T-cell (primary cell): ENCODE measurements around the gene GEMIN2. TPM values are rescaled to one million over a fixed set of nuclear protein-coding genes. Genes with fewer than 3 reads are reported as not detected.

ENCODE experiments used
- ATAC-seq, 4 experiments: fragments of 200-7000 bp in 3 of 4; fragments of 150-1000 bp in 1 of 4; cut with Tn5 transposase; replicated peaks in 1 of 4; 1 replicate in 3 of 4; 2 replicates in 1 of 4; pipeline ENCODE4 v1.10.0; 2021; ENCODE audit warnings: moderate library complexity in 3 of 4, mild to moderate bottlenecking in 2 of 4, moderate number of reproducible peaks in 1 of 4
- CTCF ChIA-PET, 2 donors: fragments of 300-600 bp; sonication (Branson Sonifier 250); formaldehyde crosslinking; loops; one replicate each; lab custom pipeline; 2022; ENCODE audit warnings: antibody characterized with exemption in 2 of 2; lab: Charles Lee
- POLR2A ChIA-PET, 2 donors: fragments of 300-600 bp; sonication (Branson Sonifier 250); formaldehyde crosslinking; loops; one replicate each; lab custom pipeline; 2022; ENCODE audit warnings: antibody characterized with exemption in 2 of 2; lab: Charles Lee
- DNase-seq, 35 experiments: peaks; one replicate each; pipeline versions ENCODE4 v3.0.0 to v3.0.0-alpha.2; 2013 to 2023
- H3K27ac ChIP-seq: one replicate; pipeline ENCODE4 v1.5.1; 2013; ENCODE audit warnings: low read length
- H3K27me3 ChIP-seq, 2 experiments: replicated peaks in 1 of 2; 1 replicate in 1 of 2; 2 replicates in 1 of 2; pipeline versions ENCODE4 v1.6.1 to v1.7.0; 2013; ENCODE audit warnings: low read length in 1 of 2, mixed read lengths in 1 of 2; ENCODE audit not compliant: control insufficient read depth in 2 of 2, insufficient read depth in 2 of 2; ENCODE audit errors: extremely low read depth in 1 of 2
- H3K36me3 ChIP-seq, 2 donors: 1 replicate in 1 of 2; 2 replicates in 1 of 2; pipeline versions ENCODE4 v1.6.1 to v1.7.0; 2013; ENCODE audit warnings: low read length in 1 of 2; ENCODE audit not compliant: control insufficient read depth in 2 of 2, insufficient read depth in 1 of 2; ENCODE audit errors: extremely low read depth in 1 of 2
- H3K4me1 ChIP-seq, 2 experiments: 1 replicate in 1 of 2; 2 replicates in 1 of 2; pipeline versions ENCODE4 v1.6.1 to v1.7.0; 2013; ENCODE audit warnings: low read length in 2 of 2, mixed read lengths in 1 of 2; ENCODE audit not compliant: insufficient read depth in 2 of 2, control insufficient read depth in 1 of 2; ENCODE audit errors: extremely low read depth in 1 of 2
- H3K4me3 ChIP-seq, 2 donors: 1 replicate in 1 of 2; 2 replicates in 1 of 2; pipeline versions ENCODE4 v1.5.1 to v1.7.0; 2013; ENCODE audit warnings: mild to moderate bottlenecking in 2 of 2, low read length in 1 of 2, moderate library complexity in 1 of 2; ENCODE audit not compliant: control insufficient read depth in 1 of 2; ENCODE audit errors: extremely low read depth in 1 of 2
- H3K9me3 ChIP-seq: 2 replicates; pipeline ENCODE4 v1.7.0; 2013
- H3K27ac Mint-ChIP-seq, 2 donors: one replicate each; pipeline ENCODE4 v1.8.0; 2020 to 2021; ENCODE audit warnings: mild to moderate bottlenecking in 2 of 2, mixed read lengths in 2 of 2
- H3K27me3 Mint-ChIP-seq, 2 donors: one replicate each; pipeline ENCODE4 v1.8.0; 2021 to 2022; ENCODE audit warnings: mixed read lengths in 2 of 2
- H3K36me3 Mint-ChIP-seq: one replicate; pipeline ENCODE4 v1.8.0; 2021; ENCODE audit warnings: mixed read lengths
- H3K4me1 Mint-ChIP-seq, 3 donors: one replicate each; pipeline ENCODE4 v1.8.0; 2020 to 2022; ENCODE audit warnings: mixed read lengths in 3 of 3, mild to moderate bottlenecking in 1 of 3
- H3K4me3 Mint-ChIP-seq, 3 donors: one replicate each; pipeline ENCODE4 v1.8.0; 2020 to 2022; ENCODE audit warnings: mild to moderate bottlenecking in 3 of 3, mixed read lengths in 3 of 3, moderate library complexity in 3 of 3
- H3K9me3 Mint-ChIP-seq, 3 donors: one replicate each; pipeline ENCODE4 v1.8.0; 2020 to 2022; ENCODE audit warnings: mixed read lengths in 3 of 3
- WGBS: methylation state at CpG from one replicate; pipeline ENCODE4 v1.1.5; 2013; ENCODE audit warnings: missing lambda C conversion rate; ENCODE audit not compliant: insufficient coverage; 5-methylcytosine and 5-hydroxymethylcytosine counted together
- total RNA-seq, 35 experiments: library from RNA in 6 of 35; stranded (reverse) in 6 of 35; fragments of 120-200 nt in 1 of 35; gene quantifications; one replicate each; pipeline versions ENCODE4 v1.2.1 to v1.2.4 and lab custom pipeline; 2013 to 2026

GEMIN2 gene
- total RNA-seq, 5 donors from 2014 or later (not counting 1 experiment from before 2014, with no cell fraction given), result 12.4 to 17.1 (median 13.9) TPM

DNA sequence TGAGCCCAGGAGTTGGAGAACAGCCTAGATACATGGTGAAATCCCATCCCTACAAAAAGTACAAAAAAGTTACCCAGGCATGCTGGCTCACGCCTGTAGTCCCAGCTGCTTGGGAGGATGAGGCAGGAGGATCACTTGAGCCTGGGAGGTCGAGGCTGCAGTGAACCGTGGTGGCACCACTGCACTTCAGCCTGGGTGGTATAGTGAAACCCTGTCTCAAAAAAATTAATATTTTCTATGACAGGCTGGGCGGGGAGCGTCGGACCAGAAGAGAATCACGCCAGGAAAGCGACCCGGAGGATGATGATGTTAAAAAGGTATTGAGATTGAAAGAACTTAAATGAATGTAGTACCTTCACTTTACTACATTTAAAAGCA is 63.0 kb downstream of the GEMIN2 start:
- CTCF ChIA-PET, result no interaction called here
- Histone ChIP-seq H3K27ac (no peak overlapping the region), H3K4me3 (no peak overlapping the region), H3K36me3 (peaks cover 17 to 56% of the 10 kb centered on the region in 2 donors), H3K4me1 (peaks cover 21 to 37% of the 10 kb centered on the region in 2 experiments), H3K9me3 (no peaks in the 10 kb centered on the region), H3K27me3 (no peaks in the 10 kb centered on the region)
- Mint-ChIP-seq H3K36me3 (peaks cover 29% of the 10 kb centered on the region), H3K9me3 (no peaks in the 10 kb centered on the region), H3K27me3 (no peaks in the 10 kb centered on the region), H3K4me3 (peak overlapping the region; percentile 47 to 100 (median 51)), H3K4me1 (peaks cover 37 to 43% (median 42%) of the 10 kb centered on the region in 3 donors), H3K27ac (peak overlapping the region; percentile 31 to 39)
- DNase-seq (no peak), ATAC-seq (no peak)
- WGBS, result 82% methylated on average over 2 of the region's 9 CpGs
- POLR2A ChIA-PET, result interaction anchor here in 1 of 2 donors (0.7 kb wide), 1 partner anchor 16 kb away, joined by 3 read pairs; no protein-coding TSS in a partner anchor

DNA sequence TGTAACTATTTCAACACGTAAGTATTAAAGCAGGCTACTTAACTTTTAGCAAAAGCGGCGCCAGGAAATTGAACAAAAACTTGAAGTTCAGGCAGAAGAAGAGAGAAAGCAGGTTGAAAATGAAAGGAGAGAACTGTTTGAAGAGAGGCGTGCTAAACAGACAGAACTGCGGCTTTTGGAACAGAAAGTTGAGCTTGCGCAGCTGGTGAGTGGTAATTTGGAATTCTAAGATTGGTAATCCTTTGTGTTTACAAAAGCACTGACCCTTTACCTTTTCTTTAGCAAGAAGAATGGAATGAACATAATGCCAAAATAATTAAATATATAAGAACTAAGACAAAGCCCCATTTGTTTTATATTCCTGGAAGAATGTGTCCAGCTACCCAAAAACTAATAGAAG is 64.9 kb downstream of the GEMIN2 start:
- no peak overlapping the region for H3K4me3 ChIP-seq
- ATAC-seq, result no peak
- H3K27ac Mint-ChIP-seq, result peak overlapping the region; percentile 5 to 61
- H3K27me3 ChIP-seq, result no peaks in the 10 kb centered on the region
- no peaks in the 10 kb centered on the region for H3K9me3 Mint-ChIP-seq
- H3K27me3 Mint-ChIP-seq, result no peaks in the 10 kb centered on the region
- POLR2A ChIA-PET, result interaction anchor here (0.6 to 1.4 kb wide), 4 partner anchors 9 to 76 kb away, joined by 3 to 8 read pairs (median 4); partner anchors contain the start of genes TRAPPC6B (in 2 of the 2) and SEC23A (in 1 of the 2)
- peaks cover 37 to 44% (median 41%) of the 10 kb centered on the region in 3 donors for H3K4me1 Mint-ChIP-seq
- H3K27ac ChIP-seq, result no peak overlapping the region
- peaks cover 37% of the 10 kb centered on the region for H3K36me3 Mint-ChIP-seq
- no peak for DNase-seq
- H3K4me3 Mint-ChIP-seq, result peak overlapping the region in 1 of 3 donors; percentile 16
- peaks cover 17 to 66% of the 10 kb centered on the region in 2 donors for H3K36me3 ChIP-seq
- WGBS, result 100% methylated on average over 2 of the region's 6 CpGs
- no peaks in the 10 kb centered on the region for H3K9me3 ChIP-seq
- H3K4me1 ChIP-seq, result peaks cover 24 to 35% of the 10 kb centered on the region in 2 experiments
- CTCF ChIA-PET, result interaction anchor here (0.6 to 0.7 kb wide), 2 partner anchors 55 to 127 kb away, joined by 3 read pairs; no protein-coding TSS in a partner anchor

DNA sequence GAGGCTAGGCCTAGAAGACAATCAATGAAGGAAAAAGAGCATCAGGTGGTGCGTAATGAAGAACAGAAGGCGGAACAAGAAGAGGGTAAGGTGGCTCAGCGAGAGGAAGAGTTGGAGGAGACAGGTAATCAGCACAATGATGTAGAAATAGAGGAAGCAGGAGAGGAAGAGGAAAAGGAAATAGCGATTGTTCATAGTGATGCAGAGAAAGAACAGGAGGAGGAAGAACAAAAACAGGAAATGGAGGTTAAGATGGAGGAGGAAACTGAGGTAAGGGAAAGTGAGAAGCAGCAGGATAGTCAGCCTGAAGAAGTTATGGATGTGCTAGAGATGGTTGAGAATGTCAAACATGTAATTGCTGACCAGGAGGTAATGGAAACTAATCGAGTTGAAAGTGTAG is 66.4 kb downstream of the GEMIN2 start:
- ChIA-PET CTCF (interaction anchor here in 1 of 2 donors (0.6 kb wide), 1 partner anchor 1360 kb away, joined by 8 read pairs; no protein-coding TSS in a partner anchor), POLR2A (interaction anchor here (0.6 to 1.2 kb wide), 4 partner anchors 10 to 196 kb away, joined by 3 to 8 read pairs (median 5); partner anchors contain the start of gene TRAPPC6B (in 1 of the 2))
- Mint-ChIP-seq H3K27me3 (no peaks in the 10 kb centered on the region), H3K4me1 (peaks cover 25 to 34% (median 29%) of the 10 kb centered on the region in 3 donors), H3K4me3 (no peak overlapping the region), H3K27ac (no peak overlapping the region), H3K36me3 (peaks cover 44% of the 10 kb centered on the region), H3K9me3 (no peaks in the 10 kb centered on the region)
- H3K27me3 ChIP-seq, result no peaks in the 10 kb centered on the region
- DNase-seq, result no peak
- peaks cover 17 to 77% of the 10 kb centered on the region in 2 donors for H3K36me3 ChIP-seq
- ATAC-seq, result no peak
- no peak overlapping the region for H3K27ac ChIP-seq
- peaks cover 24 to 27% of the 10 kb centered on the region in 2 experiments for H3K4me1 ChIP-seq
- no peaks in the 10 kb centered on the region for H3K9me3 ChIP-seq
- H3K4me3 ChIP-seq, result no peak overlapping the region
- 84% methylated on average over 4 of the region's 5 CpGs for WGBS

DNA sequence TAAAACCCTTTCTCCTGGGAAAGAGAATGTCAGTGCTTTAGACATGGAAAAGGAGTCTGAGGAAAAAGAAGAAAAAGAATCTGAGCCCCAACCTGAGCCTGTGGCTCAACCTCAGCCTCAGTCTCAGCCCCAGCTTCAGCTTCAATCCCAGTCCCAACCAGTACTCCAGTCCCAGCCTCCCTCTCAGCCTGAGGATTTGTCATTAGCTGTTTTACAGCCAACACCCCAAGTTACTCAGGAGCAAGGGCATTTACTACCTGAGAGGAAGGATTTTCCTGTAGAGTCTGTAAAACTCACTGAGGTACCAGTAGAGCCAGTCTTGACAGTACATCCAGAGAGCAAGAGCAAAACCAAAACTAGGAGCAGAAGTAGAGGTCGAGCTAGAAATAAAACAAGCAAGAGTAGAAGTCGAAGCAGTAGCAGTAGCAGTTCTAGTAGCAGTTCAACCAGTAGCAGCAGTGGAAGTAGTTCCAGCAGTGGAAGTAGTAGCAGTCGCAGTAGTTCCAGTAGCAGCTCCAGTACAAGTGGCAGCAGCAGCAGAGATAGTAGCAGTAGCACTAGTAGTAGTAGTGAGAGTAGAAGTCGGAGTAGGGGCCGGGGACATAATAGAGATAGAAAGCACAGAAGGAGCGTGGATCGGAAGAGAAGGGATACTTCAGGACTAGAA is 67.0 kb downstream of the GEMIN2 start:
- Mint-ChIP-seq H3K4me1 (peaks cover 19 to 28% (median 23%) of the 10 kb centered on the region in 3 donors), H3K9me3 (no peaks in the 10 kb centered on the region), H3K27ac (no peak overlapping the region), H3K36me3 (peaks cover 40% of the 10 kb centered on the region), H3K4me3 (no peak overlapping the region), H3K27me3 (no peaks in the 10 kb centered on the region)
- ATAC-seq (no peak), DNase-seq (no peak)
- Histone ChIP-seq H3K27me3 (no peaks in the 10 kb centered on the region), H3K9me3 (no peaks in the 10 kb centered on the region), H3K27ac (peak overlapping the region; percentile 21), H3K4me3 (no peak overlapping the region), H3K36me3 (peaks cover 17 to 77% of the 10 kb centered on the region in 2 donors), H3K4me1 (peaks cover 18 to 22% of the 10 kb centered on the region in 2 experiments)
- ChIA-PET CTCF (interaction anchor here in 1 of 2 donors (0.6 kb wide), 1 partner anchor 1359 kb away, joined by 8 read pairs; no protein-coding TSS in a partner anchor), POLR2A (interaction anchor here (0.6 to 1.2 kb wide), 4 partner anchors 10 to 195 kb away, joined by 3 to 8 read pairs (median 5); partner anchors contain the start of gene TRAPPC6B (in 1 of the 2))
- 98% methylated on average over 7 of the region's 7 CpGs for WGBS

DNA sequence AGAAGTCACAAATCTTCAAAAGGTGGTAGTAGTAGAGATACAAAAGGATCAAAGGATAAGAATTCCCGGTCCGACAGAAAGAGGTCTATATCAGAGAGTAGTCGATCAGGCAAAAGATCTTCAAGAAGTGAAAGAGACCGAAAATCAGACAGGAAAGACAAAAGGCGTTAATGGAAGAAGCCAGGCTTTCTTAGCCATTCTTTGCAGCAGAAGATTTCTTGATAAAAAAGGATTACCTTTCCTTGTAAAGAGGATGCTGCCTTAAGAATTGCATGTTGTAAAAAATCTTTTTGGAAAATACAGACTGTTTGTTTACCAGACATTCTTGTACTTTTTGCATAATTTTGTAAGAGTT is 67.5 kb downstream of the GEMIN2 start:
- H3K9me3 Mint-ChIP-seq, result no peaks in the 10 kb centered on the region
- ATAC-seq (no peak), DNase-seq (no peak)
- H3K27ac ChIP-seq, result no peak overlapping the region
- no peak overlapping the region for H3K4me3 ChIP-seq
- WGBS, result 93% methylated on average over 5 of the region's 5 CpGs
- H3K27me3 ChIP-seq, result no peaks in the 10 kb centered on the region
- CTCF ChIA-PET, result no interaction called here
- H3K36me3 ChIP-seq, result peaks cover 17 to 73% of the 10 kb centered on the region in 2 donors
- no peak overlapping the region for H3K27ac Mint-ChIP-seq
- H3K4me1 ChIP-seq, result peaks cover 14 to 18% of the 10 kb centered on the region in 2 experiments
- no peak overlapping the region for H3K4me3 Mint-ChIP-seq
- H3K4me1 Mint-ChIP-seq, result peaks cover 16 to 25% (median 19%) of the 10 kb centered on the region in 3 donors
- POLR2A ChIA-PET, result interaction anchor here in 1 of 2 donors (0.5 to 1.2 kb wide), 2 partner anchors 12 to 83 kb away, joined by 4 to 5 read pairs; partner anchors contain the start of gene TRAPPC6B
- peaks cover 38% of the 10 kb centered on the region for H3K36me3 Mint-ChIP-seq
- no peaks in the 10 kb centered on the region for H3K9me3 ChIP-seq
- no peaks in the 10 kb centered on the region for H3K27me3 Mint-ChIP-seq
